NT2/D1 (cell line): ENCODE measurements around the gene EML4.

Experiments used
- DNase-seq: peaks from one replicate; pipeline ENCODE4 v3.0.0-alpha.2; 2011; ENCODE audit warnings: low read depth, low spot score
- H3K27me3 ChIP-seq: 2 replicates; pipeline ENCODE4 v1.6.0; 2011; ENCODE audit warnings: mild to moderate bottlenecking; ENCODE audit not compliant: insufficient read length, insufficient read depth
- H3K36me3 ChIP-seq: 2 replicates; pipeline ENCODE4 v1.6.1; 2011; ENCODE audit warnings: mild to moderate bottlenecking, low read length, mixed read lengths; ENCODE audit not compliant: insufficient read depth, insufficient read length
- H3K4me1 ChIP-seq: 2 replicates; pipeline ENCODE4 v1.5.1; 2011; ENCODE audit not compliant: insufficient read depth, insufficient read length
- H3K4me3 ChIP-seq: 2 replicates; pipeline ENCODE4 v1.5.1; 2011; ENCODE audit warnings: low read depth; ENCODE audit not compliant: insufficient read length
- H3K9ac ChIP-seq: 2 replicates; pipeline ENCODE4 v1.6.0; 2011; ENCODE audit warnings: low read depth; ENCODE audit not compliant: insufficient read length
- H3K9me3 ChIP-seq: 2 replicates; pipeline ENCODE4 v1.5.1; 2011; ENCODE audit warnings: mild to moderate bottlenecking, low read length; ENCODE audit not compliant: insufficient read depth
- SUZ12 ChIP-seq: IDR thresholded peaks from 2 replicates; pipeline ENCODE4 v1.6.1; 2011; ENCODE audit not compliant: insufficient read length, insufficient read depth; ENCODE audit errors: extremely low read depth
- YY1 ChIP-seq: IDR thresholded peaks from 2 replicates; pipeline ENCODE4 v1.6.1; 2011; ENCODE audit not compliant: insufficient read length, insufficient read depth
- ZNF274 ChIP-seq: IDR thresholded peaks from 2 replicates; pipeline ENCODE4 v1.6.1; 2011; ENCODE audit warnings: mild to moderate bottlenecking, low read depth, low read length

Gene EML4

DNA sequence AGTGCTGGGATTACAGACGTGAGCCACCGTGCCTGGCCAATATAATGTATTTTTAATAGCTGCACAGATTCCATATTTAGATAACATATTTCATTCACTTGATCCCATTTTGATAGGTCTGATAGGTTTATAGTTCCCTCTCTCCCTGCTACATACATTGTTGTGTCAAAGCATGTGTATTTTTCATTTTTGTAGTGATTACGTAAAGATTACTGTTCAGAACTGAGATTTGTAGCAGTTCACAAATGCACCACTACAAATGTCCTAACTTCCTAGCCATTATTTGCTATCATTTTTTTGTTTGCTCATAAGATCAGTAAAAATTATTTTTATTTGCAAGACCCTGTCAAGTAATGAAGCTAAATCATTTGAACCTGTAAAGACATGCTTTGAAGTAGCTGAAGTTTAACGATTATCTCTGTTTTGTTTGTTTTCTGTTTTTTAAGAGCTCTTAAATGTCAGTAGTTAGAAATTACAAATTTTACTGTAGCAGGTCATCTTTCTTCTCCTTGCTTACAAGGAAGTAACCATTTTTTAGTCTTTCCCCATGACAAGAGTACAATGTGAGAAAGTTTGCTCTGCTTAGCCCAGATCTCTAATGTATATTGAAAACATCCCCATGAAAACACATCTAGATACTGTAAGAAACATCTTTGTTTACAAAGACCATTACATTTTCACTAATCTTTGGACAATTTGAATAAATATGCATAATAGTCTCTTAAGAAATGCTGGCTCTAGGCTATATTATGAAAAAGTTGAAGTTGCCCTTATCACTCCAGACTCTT is 54.1 kb downstream of the EML4 start:
- H3K9ac ChIP-seq = no peak overlapping the region
- DNase-seq = no peak
- no peak overlapping the region for H3K4me3 ChIP-seq
- no peaks in the 10 kb centered on the region for H3K9me3 ChIP-seq
- no peaks in the 10 kb centered on the region for H3K4me1 ChIP-seq
- no peaks in the 10 kb centered on the region for H3K36me3 ChIP-seq
- H3K27me3 ChIP-seq = no peaks in the 10 kb centered on the region
- TF ChIP-seq SUZ12 = no peak
- no peak for TF ChIP-seq ZNF274
- no peak for TF ChIP-seq YY1

DNA sequence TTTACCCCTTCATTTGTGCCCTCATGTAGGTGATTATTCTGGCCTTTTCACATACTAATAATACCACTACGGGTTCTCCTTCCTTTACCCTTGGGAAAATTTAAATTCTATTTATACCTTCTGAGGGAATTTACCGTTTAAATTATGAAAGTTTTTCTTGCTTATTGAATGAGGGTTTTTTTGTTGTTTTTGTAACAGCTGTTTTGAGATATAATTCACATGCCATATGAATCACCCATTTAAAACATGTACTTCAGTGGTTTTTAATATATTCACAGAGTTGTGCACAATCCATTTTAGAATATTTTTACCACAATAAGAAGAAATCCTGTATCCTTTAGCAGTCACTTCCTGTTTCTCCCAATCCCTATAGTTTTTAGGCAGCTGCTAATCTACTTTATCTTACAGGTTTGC is 54.7 kb downstream of the EML4 start:
- no peaks in the 10 kb centered on the region for H3K27me3 ChIP-seq
- no peak overlapping the region for H3K4me3 ChIP-seq
- no peak for TF ChIP-seq ZNF274
- no peak for TF ChIP-seq SUZ12
- TF ChIP-seq YY1 = no peak
- no peaks in the 10 kb centered on the region for H3K9me3 ChIP-seq
- H3K4me1 ChIP-seq = no peaks in the 10 kb centered on the region
- no peaks in the 10 kb centered on the region for H3K36me3 ChIP-seq
- H3K9ac ChIP-seq = no peak overlapping the region
- DNase-seq = no peak

DNA sequence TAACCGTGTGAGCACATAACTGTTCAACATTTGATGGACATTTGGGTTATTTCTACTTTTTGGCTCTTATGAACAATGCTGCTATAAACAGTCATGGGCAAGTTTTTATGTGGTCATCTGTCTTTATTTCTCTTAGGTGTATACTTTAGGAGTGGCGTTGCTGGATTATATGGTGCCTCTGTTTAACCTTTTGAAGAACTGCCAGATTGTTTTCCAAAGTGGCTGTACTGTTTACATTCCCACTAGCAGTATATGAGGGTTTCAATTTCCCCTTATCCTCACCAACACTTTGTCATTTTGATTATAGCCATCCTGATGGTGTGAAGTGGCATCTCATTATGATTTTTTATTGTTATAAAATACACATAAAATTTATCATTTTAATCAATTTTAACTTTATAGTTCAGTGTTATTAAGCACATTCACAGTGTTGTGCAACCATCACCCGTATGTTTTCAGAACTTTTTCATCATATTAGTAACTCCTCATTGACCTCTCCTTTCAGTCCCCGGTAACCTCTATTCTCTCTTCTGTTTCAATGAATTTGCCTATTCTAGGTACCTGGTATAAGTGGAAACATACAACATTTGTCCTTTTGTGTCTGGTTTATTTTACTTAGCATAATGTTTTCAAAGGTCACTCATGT is 55.4 kb downstream of the EML4 start:
- Histone ChIP-seq H3K9ac (no peak overlapping the region), H3K27me3 (no peaks in the 10 kb centered on the region), H3K4me3 (no peak overlapping the region), H3K9me3 (no peaks in the 10 kb centered on the region), H3K4me1 (no peaks in the 10 kb centered on the region), H3K36me3 (no peaks in the 10 kb centered on the region)
- no peak for DNase-seq
- TF ChIP-seq ZNF274 (no peak), YY1 (no peak), SUZ12 (no peak)

DNA sequence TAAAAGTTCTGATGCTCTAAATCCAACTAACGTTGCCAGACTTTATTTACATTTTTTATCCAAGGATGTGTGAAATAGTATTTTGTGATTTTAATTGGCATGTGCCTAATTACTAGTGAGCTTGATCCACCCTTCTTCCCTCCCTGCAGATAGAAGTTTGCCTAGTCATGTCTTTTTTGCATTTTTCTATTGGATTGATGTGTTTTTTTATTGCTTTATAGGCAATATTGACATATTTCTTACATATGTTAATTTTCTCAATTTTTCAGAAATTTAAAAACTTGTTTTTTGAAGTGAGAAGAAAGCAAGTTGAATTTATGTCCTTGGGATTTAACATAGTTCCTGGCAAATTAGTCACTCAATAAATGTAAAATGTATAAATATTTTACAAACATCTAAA is 56.4 kb downstream of the EML4 start:
- H3K4me1 ChIP-seq = no peaks in the 10 kb centered on the region
- H3K4me3 ChIP-seq = no peak overlapping the region
- H3K9me3 ChIP-seq = no peaks in the 10 kb centered on the region
- no peak for DNase-seq
- no peak overlapping the region for H3K9ac ChIP-seq
- no peaks in the 10 kb centered on the region for H3K27me3 ChIP-seq
- no peak for TF ChIP-seq YY1
- TF ChIP-seq SUZ12 = no peak
- TF ChIP-seq ZNF274 = no peak
- no peaks in the 10 kb centered on the region for H3K36me3 ChIP-seq

DNA sequence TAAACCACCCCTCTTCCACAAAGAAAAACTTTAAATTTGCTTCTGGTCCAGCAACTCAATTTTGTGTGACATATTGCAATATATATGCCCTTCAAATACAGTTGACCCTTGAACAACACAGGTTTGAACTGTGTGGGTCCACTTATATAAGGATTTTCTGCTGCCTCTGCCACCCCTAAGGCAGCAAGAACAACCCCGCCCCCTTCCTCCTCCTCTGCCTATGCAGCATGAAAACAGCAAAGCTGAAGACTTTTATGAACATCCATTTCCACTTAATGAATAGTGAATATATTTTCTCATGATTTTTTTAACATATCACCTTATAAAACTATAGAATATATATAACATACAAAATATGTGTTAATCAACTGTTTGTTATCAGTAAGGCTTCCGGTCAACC is 58.3 kb downstream of the EML4 start:
- no peak overlapping the region for H3K4me3 ChIP-seq
- TF ChIP-seq SUZ12 (no peak), ZNF274 (no peak), YY1 (no peak)
- DNase-seq = no peak

DNA sequence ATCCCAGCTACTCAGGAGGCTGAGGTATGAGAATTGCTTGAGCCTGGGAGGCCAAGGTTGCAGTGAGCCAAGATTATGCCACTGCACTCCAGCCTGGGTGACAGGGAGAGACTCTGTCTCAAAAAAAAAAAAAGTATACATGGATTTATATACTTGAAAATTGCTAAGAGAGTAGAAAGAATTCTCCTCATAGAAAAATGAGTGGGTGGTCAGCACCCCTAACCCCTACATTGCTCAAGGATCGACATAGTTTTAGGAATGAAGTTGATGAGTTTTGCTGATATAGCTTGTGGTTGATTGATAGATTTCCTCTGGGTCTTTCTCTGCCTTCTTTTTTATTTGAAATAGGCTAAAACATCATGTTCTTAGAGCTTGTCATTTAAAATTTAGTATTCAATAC is 58.9 kb downstream of the EML4 start:
- no peak for TF ChIP-seq ZNF274
- TF ChIP-seq YY1 = no peak
- no peak for TF ChIP-seq SUZ12
- Histone ChIP-seq H3K9ac (no peak overlapping the region), H3K27me3 (no peaks in the 10 kb centered on the region), H3K4me3 (no peak overlapping the region), H3K4me1 (no peaks in the 10 kb centered on the region), H3K36me3 (no peaks in the 10 kb centered on the region), H3K9me3 (no peaks in the 10 kb centered on the region)
- DNase-seq = no peak

More for the DNA sequence above, 58.3 kb downstream of the EML4 start:
- no peaks in the 10 kb centered on the region for H3K9me3 ChIP-seq
- no peaks in the 10 kb centered on the region for H3K4me1 ChIP-seq
- no peaks in the 10 kb centered on the region for H3K27me3 ChIP-seq
- H3K9ac ChIP-seq = no peak overlapping the region
- H3K36me3 ChIP-seq = no peaks in the 10 kb centered on the region

DNA sequence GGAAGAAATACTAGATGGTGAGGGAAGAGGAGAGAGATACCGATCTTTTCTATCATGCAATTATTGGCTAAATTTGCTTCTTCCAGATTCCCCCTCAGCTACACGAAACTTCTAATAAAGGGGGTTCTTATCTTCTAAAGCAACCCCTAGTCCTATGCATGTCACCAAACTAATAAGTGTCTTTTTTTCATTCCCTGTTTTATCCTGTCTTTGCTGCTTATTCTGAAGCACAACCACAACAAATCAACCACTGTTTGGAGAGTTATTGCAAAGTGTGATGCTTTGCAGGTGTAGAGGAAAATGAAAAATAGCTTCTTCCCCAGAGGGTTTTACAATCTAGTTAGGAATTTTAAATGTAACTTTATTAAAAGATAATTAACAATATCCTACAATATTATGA is 60.8 kb downstream of the EML4 start:
- no peaks in the 10 kb centered on the region for H3K4me1 ChIP-seq
- H3K9ac ChIP-seq = no peak overlapping the region
- no peak overlapping the region for H3K4me3 ChIP-seq
- DNase-seq = no peak
- no peaks in the 10 kb centered on the region for H3K9me3 ChIP-seq
- no peaks in the 10 kb centered on the region for H3K27me3 ChIP-seq
- no peaks in the 10 kb centered on the region for H3K36me3 ChIP-seq
- TF ChIP-seq YY1 (no peak), SUZ12 (no peak), ZNF274 (no peak)
